DMS53 treated with DMSO at 0.1 percent for 48 hours (cell line): ENCODE data around the gene DEFB114.
"Not testable (repeated sequence)": the region's sequence is repeated elsewhere in the genome, so short reads cannot be mapped to it uniquely, and the experiment has no call there.

ENCODE experiments used
- DNase-seq: peaks from one replicate; lab custom pipeline; 2025; ENCODE audit not compliant: unreplicated experiment; lab: John Stamatoyannopoulos, UW

The DEFB114 gene, protein sequence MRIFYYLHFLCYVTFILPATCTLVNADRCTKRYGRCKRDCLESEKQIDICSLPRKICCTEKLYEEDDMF

DNA sequence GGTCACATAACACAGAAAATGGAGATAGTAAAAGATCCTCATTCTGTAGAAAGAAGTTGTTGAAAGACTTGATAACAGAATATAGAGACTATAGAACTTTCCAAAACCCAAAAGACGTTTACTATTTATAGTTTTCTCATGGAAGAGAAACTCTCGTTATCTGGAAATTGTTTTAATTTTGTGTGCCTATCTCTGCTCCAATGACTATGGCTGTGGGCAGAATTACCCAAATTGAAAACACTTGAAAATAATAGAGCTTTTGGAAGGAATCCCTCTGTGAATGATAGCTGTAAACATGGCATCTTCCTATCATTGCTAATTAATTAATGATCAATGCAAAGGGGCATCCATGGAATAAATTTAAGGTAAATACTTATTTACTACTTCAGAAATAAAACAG lies at the start of gene DEFB114:
TSS of gene DEFB114 (minus strand) at position 101 of the 400 bp plus-strand sequence. CDS start at position 42, 59 bp downstream.
- no peak for DNase-seq

DNA sequence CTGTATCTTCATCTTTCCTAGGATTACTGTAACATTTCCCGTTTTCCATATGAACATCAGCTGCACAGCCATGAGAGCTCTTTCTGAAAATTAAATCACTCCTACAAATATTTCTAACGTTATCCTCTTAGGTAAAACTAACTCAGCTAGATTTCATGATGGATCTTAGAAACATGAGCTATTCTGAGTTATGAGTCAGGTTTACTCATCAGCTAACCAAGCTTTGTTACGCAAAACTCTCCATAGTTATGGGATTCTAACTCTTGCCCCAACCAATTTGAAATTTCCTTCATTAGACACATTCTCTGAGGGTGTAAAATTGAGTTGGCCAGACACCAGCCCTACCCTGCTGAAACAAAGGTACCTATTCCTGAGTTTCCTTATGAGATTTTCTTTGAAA lies 43.9 kb upstream of the DEFB114 start:
- no peak for DNase-seq

DNA sequence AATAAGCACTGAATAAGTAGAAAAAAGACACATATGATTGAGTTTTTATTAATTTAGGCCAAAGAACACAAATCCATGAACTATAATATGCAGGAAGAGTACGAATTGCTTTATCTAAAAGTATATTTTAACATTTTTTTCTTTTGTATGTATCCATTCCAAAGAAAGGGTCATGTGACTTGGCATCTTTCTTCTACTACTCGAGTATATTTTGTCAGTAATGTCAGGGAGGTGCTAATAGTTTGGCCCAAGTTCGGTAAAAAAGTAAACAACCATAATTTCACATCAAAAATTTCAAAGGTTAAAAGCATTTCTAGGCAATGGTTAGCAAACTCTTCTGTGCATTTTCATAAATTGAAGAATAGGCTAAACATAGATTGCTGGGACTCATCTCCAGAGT lies 39.2 kb upstream of the DEFB114 start:
- DNase-seq, result no peak

DNA sequence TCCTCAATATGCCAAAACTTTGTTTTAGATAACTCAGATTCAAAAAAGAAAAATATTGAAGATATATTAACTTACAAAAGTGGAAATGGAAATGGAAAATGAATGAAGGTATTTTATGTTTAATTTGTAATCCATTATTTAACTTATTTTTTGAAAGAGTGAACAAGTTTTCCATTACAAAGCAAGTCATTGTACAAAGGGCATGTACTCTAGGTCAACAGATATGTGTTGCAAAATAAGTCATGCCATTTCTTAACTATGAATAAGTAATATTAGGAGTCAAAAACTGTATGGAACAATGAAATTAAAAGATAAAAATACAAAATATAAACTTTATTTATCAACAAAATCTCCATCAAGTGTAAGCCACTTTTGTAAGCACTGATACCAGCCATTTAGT lies 31.3 kb upstream of the DEFB114 start:
- DNase-seq, result no peak

DNA sequence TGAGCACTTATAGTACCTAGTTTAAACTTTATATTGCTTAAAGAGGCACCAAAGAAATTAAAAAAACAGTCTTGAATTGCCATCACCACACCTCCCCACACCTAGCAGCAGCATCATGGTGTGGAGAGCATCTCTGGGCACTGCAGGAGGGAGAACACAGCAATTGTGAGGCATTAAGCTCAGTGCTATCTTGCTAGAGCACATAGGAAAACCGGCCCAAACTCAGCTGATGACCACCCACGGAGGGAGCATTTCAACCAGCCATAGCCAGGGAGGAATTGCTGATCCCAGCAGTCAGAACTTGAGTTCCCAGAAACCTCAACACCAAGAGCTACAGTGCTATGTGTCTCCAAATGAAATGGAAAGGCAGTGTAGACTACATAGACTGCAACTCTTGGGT lies 24.9 kb upstream of the DEFB114 start:
- DNase-seq, result no peak

DNA sequence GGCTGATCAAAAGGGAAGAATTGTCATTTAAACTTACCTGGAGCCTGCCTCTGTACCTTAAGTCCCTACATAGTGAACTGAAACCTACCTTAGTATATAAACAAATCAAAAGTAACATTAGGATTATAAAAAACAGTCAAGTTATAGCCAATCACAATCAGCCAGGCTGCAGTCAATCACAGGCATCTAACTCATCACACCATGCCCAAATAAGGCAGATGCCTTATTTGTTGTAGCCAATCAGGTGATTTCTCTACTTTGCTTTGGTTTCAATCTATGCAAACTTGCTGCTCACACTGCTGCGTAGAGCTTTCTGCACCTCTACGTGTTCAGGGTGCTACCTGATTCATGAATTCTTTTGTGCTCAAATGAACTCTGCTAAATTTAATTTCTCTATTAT lies 23.8 kb upstream of the DEFB114 start:
- no peak for DNase-seq

DNA sequence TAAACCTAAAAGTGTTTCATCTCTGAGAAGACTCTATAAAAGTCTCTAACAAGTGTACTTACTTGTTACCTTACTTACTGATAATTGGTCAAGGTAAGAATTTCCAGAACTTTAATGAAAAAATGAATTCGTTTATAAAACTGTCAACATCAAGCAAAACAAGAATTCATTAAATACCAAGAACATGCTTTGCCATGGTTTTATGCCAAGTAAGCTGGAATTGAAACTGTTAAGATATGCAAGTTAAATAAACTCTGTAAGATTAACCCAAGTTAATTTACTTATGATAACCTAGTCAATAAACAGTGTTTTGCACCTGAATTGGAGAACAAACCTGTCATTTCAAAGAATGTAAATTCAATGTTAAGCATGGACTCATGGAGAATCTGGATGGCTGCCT lies 22.6 kb upstream of the DEFB114 start:
- no peak for DNase-seq

DNA sequence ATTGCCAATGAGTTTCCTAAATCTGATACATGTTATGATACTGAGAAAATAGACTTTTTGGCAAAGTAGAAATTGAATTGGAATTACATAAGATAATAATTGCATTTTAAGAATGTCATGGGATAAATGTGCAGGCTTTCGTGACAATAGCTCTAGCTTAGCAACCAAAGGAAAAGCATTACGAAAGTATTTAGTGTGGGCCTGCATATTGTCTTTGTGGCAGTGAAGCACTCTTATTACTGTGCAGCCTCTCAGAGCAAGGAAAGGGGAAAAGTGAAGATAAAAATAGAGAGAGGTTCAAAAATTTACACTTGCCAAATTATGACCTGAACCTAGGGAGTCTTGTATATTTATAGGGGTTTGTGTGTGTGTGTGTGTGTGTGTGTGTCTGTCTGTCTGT lies 18.1 kb upstream of the DEFB114 start:
- DNase-seq, result no peak

DNA sequence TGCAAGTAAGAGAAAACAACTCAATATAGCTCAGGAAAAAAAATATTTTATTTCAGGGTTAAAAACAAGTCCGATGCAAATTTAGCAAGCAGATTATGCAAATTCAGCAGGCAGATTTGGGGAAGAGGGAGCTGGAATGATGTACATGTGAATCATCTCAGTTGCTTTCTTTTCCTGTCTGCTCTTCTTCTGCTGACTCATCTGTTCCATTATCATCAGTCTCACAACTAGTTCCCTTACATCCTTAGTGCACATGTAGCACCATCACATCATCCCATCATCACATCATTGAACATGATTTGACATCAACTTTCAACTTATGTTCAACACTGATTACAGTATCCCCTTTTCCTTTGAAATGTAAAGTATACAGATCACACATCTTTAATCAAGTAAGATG lies 16.9 kb upstream of the DEFB114 start:
- no peak for DNase-seq

DNA sequence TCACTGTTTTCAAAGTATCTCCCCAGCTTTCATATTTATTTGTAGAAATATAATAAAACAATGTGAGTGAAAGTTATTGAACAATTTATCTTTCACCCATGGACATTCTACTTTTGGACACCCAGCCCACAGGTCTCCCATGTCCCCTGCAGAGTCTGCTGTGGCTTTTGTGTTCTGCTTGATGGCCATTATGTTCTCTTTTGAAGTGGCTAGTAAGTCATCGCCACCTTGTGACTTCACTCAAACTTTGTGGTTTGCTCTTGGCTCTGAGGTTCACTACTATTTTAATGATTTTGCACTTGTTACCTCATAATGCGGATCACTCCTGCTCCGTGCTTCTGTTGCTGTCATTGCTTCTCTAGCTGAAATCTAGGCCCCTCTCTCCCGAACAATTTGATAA lies 15.6 kb upstream of the DEFB114 start:
- DNase-seq, result no peak

DNA sequence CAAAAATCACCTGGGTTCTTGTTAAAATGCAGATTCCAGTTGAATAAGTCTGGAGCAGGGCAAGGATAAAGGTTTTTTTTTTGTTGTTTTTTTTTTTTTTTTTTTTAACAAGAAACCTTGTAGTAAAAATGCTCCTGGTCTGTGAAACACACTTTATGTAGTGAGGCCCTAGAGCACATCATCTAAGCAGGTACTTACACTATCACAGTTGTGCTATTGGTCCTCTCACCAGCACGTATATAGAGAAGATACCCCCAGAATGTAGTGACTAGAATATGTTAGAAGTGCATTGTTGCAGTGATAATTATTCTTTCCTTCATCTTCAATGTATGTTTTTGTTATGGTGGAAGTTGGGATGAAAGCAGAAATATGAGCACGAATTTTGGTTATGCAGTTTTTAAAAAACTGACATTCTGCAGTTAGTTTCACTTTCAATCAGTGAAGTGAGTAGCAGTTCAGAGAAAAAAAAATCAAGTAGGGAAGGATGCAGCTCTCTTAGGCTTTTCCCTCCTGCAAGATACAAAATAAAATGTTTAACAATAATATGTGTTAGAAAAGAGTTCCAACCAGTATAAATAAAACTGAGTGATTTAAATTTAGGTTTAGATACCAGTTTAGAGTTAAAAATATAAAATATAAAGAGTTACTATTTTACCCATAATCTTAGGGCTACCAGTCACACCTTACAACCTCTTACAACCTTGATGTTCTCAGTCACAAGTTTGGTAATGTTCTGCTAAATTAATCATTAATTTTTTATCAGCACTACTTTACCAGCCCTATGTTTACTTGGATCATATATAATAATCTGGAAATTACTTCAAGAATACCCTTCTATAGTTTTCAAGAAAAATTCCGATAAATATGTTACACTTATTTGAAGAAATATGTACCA lies 14.6 kb upstream of the DEFB114 start:
- DNase-seq, result peak; percentile 10

DNA sequence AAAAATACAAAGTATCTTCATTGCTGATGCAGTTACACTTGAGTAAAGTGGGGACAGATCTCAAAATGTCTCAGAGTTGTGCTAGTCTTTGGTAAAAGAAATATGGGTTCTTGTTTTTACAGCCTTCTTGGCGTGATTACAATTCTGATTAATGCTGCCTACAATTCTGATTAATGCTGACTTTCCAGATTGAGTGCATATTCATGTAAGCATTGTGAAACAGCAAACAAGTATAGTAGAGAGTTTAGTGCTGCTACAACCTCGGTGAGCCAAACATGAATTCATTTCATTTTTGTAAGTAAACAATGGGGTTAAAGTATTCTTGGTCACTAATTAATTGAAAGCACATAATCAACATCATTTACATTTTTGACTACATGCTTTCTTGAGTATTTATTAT lies 5.6 kb upstream of the DEFB114 start, which contains the start of gene DEFB113:
TSS of gene DEFB113 (minus strand) at position 21 of the 400 bp plus-strand sequence. CDS start at position 21, 0 bp downstream.
- DNase-seq, result no peak

DNA sequence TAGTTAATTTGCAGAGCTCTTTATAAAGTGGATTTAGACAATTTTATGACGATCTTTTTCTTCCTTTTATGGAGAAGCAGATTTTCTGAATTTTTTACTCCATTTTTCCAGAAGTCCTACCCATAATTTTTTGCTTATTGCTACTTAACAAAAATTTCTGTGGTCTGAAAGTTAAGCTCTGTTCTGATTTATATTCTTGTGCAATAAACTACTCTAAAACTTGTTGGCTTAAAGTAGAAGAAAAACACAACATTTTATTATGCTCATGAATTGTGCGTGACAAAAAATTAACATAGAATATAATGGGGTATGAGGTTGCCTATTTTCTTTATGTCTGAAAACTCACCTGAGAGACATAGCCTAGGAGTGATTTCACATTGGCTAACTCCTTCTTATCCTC lies 2.9 kb upstream of the DEFB114 start:
- DNase-seq, result no peak

DNA sequence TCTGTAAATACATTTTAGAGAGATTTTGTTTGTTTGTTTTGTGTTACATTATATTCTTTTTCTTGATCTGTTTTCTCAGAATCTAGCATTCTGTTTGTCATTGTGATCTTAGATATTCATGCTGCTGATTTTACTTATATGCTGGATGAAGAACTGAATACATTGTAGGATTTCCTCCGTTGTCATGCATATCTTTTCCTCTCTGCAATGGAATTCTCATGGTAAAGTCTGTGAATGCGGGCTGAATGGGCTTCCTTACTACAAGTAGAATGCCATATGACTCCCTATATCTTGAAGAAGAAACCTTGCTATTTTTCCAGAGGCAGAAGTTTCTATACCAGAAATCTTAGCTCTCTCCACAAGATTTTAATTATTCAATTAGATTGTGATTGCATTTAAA lies 2.4 kb upstream of the DEFB114 start:
- no peak for DNase-seq

DNA sequence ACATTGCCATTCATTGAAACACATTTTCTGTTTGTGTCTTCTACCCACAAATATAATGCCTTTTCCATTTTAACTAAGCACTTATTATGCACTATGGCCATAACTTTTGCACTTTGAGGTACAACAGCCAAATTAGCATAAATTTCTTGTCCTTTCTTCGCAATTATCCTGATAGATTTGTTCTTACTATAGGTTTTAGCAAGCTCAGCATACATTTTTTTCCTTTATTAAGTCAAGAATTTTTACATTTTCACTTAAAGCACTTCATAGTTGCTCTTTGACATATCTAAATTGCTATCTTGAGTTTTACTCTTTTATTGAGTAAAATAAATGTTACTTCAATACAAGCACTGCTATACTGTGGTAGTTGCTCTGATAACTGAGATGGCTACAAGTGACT lies 5.8 kb downstream of the DEFB114 start:
- DNase-seq, result no peak

DNA sequence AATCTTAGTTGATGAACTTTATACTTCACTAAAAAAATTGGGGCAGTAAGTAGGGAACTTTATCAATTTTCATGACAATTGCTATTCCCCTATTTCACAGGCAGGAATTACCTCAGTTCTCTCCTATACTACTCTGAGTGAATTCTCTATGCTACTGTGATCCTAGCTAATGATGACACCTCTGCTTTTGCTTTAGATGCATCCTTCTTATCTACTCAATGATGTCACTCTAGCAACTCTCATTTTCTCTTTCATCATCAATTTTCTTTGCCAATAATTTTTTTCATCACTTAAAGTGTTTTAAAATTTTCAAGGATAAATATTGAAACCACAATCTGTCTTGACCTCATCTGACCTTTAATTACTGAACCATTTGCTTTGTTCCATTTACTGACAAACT lies 8.1 kb downstream of the DEFB114 start:
- DNase-seq, result no peak

DNA sequence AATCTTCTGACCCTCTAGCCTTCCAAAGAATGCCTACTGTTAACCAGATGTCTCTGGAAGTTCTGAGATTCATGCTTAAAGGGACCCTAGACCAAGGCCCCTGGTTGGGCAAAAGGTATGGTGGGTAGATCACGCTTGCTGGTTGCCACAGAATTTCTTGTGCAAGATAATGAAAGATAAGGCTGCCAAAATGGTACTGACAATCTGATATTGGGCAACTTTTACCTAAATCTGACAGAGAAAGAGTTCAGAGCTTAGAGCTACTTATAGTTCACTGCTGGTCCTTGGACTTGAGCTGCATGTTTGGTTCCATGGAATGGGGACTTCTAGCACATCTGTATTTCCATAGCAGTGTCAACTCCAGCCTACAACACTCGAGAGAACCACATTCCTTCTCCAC lies 12.0 kb downstream of the DEFB114 start:
- DNase-seq, result no peak

DNA sequence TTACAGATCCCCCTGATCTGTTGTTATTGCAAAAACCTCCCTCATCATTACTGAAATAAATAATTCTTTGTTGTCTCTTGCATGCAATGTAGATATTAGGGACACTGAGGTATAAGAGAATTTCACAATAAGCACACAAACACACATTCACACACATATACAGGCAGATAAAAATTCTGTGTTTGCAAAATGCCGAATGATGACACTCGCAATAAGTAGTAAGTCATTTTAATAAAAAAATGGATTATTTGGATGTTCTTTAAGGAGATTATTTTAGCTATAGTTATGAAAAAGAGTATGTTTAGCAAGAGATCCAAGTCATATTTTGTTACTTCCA lies 13.6 kb downstream of the DEFB114 start:
- DNase-seq, result no peak

DNA sequence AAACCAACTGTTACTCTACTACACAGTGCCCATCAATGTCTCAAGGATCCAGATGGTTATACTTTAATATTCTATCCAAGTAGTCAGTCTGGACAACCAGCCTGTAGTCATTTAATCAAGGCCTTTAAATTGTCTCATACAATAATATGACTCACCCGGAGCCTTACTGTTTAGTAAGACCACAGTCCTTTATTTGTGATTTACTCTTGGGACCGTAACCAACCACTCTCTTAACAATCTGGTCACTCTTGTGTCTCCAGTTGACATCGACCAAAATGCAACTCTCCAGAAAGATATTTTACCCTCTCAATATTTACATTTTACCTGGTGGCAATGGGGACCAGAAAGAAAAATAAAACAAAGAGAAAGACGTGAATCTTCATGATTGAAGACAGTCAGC lies 14.9 kb downstream of the DEFB114 start:
- no peak for DNase-seq

DNA sequence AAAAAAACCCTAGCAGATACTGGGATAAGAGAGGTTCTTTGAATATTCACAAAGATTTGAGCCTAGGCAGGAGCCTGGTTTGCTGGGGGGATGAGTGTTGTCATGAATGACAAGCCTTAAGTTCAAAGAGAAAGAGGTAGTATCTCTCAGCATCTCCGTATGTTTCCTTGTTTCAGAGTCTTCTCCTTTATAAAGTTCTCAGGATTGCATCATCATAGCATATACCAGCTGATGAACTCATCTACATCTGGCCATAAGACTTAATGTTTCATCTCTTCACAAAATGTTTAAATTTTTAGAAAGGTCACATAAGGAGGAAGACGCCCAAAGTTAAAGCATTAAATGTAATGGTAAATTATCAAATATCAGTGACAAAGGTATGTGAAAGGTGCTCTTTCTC lies 17.1 kb downstream of the DEFB114 start:
- DNase-seq, result no peak

DNA sequence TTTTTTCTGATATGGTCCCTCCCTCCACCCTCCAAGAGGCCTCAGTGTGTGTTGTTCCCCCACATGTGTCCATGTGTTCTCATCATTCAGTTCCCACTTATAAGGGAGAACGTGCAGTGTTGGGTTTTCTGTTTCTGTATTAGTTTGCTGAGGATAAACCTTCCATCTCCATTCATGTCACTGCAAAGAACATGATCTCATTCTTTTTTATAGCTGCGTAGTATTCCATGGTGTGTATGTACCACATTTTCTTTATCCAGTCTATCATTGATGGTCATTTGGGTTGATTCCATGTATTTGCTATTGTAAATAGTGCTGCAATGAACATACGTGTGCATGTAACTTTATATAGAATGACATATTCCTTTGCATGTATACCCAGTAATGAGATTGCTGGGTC lies 19.9 kb downstream of the DEFB114 start:
- DNase-seq, result not testable (repeated sequence)

DNA sequence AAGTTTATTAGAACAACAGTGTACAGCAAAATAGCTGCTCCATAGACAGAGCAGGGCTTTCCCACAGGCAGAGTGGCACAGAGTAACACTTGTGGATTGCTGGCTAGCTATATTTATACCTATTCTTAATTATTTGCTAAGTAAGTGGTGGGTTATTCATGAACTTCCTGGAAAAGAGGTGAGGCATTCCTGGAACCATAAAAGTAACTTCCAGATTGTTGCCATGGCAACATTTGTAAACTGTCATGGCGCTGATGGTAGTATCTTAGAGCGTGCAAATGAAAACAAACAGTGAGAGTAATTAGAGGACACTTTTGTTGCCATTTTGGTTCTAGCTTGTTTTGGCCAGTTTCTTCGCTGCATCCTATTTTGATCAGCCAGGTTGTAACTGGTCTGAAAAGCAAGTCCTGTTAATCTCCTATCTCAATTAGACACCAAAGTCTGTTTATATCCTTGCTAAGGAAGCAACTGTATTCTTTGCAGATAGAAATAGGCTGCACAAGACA lies 23.9 kb downstream of the DEFB114 start:
- no peak for DNase-seq

DNA sequence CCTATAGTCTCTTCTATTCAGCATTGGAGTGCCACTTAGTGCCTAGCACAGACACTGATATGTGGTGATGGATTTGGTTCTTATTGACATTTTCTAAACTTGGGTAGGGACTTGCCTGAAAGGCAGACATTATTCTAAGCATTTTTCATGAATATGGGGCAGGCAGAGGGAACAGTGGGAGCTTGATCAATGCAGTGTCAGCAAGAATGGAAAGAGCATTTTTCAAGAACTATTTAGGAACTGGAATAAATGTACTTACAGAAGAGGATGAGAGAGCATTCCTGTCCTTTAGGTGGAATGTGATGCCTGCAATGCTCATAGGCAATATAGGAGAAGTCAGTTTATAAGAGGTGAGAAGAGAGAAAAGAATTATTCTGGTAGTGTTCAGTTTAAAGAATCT lies 26.2 kb downstream of the DEFB114 start:
- DNase-seq, result no peak
